CD4-positive, alpha-beta T cell treated with Interleukin-6 for 4 hours (primary cell): ENCODE measurements around the gene MYO7A.
A peak's percentile ranks its signal among the peaks of the same experiment; 100 is the strongest.

ENCODE experiments used
- DNase-seq: peaks from one replicate; pipeline ENCODE4 v3.0.0-alpha.2; 2020; ENCODE audit warnings: mixed read lengths

MYO7A gene

DNA sequence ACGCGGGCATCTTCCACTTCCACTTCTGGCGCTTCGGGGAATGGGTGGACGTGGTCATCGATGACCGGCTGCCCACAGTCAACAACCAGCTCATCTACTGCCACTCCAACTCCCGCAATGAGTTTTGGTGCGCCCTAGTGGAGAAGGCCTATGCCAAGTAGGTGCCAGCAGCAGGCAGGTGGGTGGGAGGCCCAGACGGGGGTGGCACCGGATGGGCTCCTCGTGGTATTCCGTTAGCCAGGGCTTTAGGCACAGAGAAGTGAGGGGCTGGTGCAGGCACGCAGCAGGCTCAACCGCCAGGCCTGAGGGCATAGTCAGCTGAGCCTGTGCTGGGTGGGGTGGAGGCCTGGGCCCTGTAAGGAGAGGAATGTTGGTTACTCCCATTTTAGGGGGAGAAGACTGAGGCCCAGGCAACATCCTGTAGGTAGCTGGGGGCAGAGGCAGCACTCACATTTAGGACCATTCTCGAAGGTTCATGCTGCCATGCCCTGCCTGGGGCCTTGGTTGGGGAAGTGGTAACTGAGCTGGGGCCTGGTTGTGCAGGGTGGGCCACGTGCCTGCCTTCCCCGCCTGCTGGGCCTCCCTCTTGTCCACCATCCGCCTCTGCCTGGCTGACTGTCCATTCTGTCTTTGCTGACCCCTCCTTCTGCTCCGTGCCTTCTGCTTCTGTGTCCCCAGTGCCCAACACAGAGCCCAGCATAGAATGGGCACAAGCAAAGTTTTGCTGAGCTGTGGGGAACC lies 15.2 kb upstream of the MYO7A start:
- DNase-seq = no peak

DNA sequence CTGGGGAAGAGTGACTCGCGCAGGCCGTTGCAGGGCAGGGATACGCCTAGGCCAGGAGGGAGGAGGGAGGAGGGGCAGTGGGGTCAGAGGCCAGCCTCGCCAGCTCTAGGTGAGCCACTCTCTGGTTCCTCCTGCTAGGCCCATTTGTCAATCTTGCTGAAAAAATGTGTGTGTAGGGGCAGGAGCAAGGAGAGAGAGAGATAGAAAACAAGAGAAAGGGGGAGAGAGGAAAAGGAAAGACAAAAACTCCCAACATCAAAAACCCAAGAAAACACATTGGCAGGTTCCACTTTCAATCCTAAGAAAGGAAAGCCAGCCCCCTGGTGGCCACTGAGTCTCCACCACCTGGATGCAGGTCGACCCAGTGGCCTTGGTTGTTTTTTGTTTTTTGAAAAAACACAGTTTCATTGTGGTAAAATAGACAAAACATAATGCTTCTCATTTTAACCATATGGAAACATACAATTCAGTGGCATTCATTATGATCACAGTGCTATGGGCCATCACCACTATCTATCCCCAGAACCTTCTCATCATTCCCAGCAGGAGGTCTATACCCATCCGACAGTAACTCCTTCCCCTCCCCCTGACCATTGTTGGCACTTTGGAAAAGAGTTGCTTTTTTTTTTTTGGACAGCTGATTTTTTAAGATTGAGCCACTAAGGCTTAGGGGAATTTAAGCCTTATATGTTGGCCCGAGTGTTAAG lies 14.5 kb upstream of the MYO7A start:
- peak; percentile 26 for DNase-seq

DNA sequence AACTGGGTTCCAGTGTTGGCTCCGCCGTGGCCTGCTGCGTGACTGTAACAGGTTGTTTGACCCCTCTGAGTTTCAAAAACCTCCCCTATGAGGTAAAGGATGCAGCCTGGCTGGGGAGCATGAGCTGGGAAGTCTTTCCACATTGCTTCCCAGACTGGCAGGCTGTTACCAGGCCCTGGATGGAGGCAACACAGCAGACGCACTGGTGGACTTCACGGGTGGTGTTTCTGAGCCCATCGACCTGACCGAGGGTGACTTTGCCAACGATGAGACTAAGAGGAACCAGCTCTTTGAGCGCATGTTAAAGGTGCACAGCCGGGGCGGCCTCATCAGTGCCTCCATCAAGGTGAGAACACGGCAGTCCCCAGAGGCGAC lies 14.0 kb upstream of the MYO7A start:
- no peak for DNase-seq

DNA sequence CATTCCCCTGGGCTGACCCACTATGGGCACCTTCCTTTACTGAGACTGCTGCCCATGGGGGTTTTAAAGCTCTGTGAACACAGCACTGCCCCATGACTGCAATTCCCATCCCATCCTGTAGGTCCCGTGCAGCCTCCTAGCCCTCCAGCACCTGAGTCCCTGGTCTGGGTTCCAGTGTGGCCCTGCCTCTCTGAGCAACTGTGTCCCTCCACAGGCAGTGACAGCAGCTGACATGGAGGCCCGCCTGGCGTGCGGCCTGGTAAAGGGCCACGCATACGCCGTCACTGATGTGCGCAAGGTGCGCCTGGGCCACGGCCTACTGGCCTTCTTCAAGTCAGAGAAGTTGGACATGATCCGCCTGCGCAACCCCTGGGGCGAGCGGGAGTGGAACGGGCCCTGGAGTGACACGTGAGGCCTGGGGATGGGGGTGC lies 12.8 kb upstream of the MYO7A start:
- DNase-seq = no peak

DNA sequence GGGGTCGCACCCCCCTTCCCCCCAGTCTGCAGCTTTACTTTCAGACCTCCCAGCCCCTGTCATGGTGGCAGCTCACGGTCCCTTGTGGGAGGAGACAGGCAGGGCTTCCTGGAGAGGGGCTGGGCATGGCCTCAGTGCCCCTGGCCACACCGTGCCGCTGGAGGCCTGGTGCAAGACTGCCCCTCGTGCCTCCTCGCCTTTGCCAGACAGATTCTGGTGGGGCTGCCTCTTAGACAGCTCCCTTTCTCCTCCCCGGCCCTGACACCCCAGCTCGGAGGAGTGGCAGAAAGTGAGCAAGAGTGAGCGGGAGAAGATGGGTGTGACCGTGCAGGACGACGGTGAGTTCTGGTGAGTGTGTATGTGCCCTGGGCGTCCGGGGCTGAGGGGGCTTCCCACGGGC lies 12.1 kb upstream of the MYO7A start:
- no peak for DNase-seq

DNA sequence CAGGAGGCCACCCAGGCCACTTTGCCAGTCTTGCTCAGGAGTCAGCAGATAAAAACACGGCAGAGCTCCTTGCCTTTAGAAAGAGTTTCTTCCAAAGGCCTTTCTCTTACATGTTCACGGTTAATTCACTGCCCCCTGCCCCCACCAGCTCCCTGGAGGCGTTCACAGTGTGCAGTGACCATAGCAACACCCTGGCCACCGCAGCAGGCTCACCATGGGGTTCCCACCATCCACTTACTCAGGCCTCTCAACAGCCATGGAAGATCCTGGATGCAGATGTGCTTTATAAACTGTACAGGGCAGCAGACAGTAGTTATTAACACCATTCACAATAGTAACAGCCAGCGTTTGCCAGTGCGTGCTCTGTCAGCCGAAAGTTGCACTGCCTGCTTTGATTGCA lies 10.6 kb upstream of the MYO7A start:
- no peak for DNase-seq

DNA sequence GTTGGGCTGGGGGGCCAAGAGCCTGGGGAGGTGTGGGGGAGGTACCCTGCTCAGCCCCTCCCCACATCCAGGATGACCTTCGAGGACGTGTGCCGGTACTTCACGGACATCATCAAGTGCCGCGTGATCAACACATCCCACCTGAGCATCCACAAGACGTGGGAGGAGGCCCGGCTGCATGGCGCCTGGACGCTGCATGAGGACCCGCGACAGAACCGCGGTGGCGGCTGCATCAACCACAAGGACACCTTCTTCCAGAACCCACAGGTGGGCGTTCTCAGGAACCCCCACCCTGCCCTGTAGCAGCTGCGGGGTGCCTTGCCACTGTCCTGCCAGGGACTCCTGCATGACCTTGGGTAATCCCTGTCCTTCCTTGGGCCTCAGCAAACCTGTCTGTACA lies 10.0 kb upstream of the MYO7A start:
- no peak for DNase-seq

DNA sequence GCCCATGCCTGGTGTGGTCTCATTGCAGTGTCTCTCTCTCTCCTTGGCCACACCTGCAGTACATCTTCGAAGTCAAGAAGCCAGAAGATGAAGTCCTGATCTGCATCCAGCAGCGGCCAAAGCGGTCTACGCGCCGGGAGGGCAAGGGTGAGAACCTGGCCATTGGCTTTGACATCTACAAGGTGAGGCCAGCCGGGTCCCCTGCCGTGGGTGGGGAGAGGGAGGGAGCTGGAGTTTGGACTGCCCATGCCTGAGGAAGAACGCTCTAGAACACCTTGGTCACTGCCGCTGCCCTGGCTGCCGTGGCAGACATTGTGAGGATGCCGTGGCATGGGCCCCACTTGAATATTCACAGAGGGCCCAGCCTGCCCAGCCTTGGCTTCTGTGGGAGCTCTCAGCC lies 9.1 kb upstream of the MYO7A start:
- no peak for DNase-seq

DNA sequence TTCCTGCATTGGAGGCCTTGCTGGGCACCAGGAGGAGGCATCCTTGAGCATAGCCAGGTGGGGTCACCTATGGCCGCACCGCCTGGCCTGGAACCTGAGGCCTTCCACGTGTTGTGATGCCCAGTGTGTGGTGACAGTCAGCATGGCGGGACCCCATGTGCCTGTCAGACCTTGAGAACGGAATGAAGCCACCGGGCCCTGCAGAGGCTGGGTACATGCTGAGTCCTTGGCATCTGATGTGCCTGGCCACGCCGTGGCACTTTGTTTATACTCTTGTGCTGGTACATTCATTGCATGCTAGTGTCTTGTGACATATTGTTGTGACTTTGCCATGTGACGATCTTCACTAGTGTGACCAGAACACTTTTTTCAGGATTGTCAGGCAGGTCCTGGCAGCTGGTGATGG lies 8.5 kb upstream of the MYO7A start:
- no peak for DNase-seq

DNA sequence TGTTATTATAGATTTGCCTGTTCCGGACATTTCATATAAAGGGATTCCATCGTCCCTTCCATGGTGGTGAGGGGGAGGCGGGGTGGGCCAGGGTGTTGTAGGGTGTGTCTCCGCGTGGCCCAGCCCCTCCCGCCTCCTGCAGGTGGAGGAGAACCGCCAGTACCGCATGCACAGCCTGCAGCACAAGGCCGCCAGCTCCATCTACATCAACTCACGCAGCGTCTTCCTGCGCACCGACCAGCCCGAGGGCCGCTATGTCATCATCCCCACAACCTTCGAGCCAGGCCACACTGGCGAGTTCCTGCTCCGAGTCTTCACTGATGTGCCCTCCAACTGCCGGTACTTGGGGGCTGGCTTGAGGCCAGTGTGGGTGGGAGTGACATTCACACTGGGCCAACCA lies 7.5 kb upstream of the MYO7A start:
- no peak for DNase-seq

DNA sequence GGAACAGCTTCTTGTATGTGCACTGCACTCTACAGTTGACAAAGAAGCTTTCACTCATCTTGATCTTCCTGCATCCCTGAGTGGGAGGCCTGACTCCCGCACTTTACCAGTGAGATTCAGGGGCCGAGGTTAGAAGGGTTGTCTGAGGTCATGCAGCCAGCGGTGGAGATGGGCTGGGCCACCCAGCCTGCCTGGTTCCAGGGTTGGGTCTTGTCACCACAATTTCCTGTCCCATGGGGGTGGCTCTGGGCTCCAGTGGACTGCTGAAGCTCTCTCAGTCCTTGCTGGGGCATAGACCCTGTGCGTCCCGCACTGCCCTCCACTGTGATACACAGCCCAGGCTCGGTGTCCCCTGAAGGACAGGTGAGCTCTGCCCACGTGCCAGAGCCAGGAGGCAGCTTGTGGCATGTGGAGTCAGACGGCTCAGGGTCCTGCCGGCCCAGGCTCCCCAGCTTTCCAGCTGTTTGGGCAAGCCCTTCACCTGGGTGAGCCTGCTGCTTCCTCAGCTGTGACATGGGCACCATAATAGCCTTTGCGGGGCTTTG lies 6.9 kb upstream of the MYO7A start:
- no peak for DNase-seq

DNA sequence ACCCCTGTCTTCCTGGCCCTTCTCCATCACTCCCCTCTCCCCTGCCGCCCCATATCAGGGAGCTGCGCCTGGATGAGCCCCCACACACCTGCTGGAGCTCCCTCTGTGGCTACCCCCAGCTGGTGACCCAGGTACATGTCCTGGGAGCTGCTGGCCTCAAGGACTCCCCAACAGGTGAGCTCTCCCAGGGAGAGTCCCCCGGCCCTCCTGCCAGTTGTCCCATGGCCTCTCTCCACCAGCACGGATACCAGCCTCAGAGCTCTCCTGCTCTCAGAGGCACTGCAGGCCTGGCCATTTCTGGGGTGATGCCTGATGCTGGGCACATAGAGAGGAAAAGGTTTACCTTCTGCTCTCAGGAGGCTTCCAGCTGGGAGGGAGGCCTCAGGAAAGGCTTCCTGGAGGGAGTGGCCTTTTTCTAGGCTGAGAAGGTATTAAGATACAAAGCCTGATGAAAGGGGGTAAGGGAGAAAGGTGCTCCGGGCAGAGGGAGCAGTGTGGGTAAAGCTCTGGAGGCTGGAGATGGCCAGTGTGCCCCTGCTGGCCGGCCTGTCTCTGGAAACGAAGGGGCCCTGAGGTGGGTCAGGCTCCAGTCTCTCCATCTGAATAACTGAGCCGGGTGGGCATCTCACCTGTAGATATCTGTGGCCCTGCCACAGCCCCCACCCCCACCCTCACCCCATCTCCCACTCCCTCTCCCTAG lies 6.0 kb upstream of the MYO7A start:
- no peak for DNase-seq

DNA sequence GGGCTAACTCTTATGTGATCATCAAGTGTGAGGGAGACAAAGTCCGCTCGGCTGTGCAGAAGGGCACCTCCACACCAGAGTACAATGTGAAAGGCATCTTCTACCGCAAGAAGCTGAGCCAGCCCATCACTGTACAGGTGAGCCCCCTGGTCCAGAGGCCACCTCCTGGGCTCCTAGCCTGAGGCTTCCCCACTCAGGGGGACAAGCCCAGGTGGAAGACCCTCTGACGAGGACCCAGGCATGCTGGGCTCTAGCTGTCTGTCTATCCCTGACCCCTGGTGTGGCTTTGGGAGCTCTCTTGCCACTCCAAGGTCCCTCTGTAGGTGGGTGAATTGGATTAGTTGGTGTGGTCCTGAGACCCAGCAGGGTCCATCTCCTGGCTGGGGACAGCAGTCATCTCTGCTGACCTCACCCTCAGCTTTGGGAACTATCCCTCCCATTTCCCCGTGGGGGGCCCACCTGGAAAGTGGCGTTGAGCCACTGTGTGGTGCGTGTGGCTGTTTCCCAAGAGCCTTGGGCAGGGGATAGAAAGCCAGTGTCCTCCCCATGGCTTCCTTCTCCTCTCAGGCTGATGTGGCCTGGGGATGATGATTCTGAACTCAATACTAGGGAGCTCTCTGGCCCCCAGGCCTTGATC lies 5.4 kb upstream of the MYO7A start:
- DNase-seq = no peak

DNA sequence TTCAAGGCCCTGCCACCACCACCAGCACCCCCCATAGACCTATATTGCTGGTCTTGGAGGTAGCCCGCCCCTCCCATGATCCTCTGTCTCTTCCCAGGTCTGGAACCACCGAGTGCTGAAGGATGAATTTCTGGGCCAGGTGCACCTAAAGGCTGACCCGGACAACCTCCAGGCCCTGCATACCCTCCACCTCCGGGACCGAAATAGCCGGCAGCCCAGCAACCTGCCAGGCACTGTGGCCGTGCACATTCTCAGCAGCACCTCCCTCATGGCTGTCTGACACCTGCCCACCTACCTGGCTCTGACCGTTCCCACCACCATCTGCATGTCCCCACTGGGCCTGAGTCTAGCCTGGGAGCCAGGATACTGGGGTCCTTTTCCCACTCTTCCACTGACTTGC lies 4.5 kb upstream of the MYO7A start:
- DNase-seq = no peak

DNA sequence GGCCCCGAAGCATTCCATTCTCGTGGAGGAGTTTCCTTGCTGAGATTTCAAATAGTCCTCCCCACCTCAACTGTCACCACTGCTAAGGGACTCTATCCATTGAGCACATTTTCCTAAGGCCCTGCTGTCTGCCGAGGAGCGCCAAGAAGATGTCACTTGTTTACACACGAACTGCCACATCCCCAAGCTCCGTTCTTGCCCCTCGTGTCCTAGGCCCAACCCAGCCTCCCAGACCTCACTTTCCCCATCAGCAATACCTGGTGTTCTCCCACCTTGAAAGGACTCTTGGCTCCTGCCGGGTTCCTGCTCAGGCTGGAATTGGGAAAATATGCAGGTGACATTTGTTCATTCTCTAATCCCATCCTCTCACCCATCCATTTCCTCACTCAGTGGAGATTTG lies 4.0 kb upstream of the MYO7A start:
- no peak for DNase-seq

DNA sequence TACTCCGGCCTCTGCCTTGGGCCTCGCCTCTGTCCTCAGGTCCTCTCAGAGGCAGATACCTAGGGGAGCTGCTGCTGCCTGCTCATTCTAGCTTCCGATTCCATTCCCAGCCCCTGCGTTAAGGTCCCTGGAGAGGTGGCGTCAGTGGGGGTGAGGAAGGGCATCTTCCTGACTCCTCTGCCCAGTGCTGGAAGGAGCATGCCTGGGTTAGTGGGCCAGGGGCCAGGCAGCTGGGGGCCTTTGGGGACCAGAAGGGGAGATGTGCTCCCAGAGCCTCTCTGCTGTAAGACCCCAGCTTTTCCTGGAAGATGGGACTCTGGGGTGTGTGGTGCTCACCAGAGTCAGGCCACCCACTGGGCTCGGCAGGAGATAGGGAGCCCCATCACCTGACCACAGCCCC lies 3.6 kb upstream of the MYO7A start:
- no peak for DNase-seq

DNA sequence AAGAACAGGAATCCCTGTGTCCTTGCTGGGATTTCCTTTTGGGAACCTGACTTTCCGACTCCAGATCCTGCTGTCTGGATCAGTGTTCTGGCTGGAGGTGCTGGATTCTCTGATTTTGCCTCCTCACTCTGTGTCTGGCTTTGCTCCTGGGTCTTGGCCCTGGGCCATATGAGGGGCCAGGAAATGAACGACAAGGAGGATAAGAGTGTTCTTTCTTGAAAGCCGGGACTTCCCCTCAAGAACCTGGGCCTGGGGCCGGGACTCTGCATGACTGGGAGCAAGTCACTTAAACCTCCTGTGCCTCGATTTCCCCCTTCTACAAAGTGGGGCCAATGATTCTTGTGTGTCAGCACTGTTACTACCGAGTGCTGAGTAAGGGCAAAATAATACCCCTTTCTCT lies 2.9 kb upstream of the MYO7A start:
- DNase-seq = no peak

DNA sequence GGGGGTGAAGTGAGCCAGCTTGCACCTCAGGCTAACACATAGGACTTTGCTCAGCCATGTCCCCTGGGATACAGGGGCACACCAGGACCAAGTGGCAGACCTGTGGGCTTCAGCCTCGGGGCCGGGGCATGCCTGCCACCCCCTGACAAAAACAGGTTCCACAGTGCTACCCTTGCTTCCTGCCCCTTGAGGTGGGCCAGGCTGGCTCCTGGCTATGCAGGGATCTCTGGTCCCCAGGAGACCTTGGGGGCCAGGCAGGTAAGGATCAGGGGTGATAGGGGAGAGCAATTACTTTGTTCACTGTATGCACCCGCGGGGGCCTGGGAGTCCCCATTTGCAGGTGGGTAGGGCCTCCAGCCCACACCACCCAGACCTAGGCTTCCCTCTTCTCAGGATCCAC lies 2.4 kb upstream of the MYO7A start:
- DNase-seq = no peak

DNA sequence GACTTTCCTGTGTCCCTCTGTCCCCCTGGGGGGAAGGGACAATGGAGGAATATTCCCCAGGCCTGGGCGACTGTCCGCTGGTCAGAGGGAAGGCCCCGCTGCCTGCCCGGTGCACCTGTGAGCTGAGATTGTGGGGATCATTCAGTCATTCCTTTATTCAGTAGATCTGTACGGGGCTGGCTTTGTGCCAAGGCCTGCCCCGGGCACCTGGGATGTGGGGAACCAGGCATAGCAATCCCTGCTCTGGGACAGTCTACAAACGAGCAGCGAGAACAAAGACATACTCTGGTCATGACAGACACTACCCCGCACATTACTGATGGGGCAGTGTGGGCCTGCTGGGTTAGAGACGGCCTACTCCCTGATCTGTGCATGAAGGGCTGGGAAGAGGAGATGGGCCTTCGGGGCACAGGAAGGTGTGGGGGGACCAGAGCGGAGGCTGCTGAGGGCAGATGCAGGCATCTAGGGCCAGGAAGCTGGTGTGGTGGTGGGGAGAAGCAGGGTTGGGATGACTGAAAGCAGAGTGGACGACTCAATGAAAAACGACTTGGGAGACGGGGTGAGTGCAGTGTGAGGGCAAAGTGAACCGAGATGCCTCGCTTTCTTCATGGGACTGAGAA lies 1.8 kb upstream of the MYO7A start:
- no peak for DNase-seq

DNA sequence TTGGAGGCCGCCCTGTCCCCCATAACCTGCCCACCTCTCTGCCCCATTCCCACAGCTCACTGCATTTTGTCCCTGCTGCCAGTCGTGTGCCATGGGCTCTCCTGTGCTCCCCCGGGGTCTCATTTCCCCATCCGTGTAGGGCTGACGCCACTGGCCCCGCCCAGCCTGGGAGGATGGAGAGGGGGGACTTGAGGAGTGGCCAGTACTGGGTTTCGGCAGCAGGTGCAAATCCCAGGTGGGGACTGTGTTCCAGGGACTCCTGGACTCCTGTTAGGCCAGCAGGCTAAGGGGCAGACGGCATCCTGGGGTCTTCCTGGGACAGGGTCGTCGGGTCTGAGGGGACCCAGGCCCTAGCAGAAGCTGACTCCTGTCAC lies 1.2 kb upstream of the MYO7A start:
- DNase-seq = no peak

DNA sequence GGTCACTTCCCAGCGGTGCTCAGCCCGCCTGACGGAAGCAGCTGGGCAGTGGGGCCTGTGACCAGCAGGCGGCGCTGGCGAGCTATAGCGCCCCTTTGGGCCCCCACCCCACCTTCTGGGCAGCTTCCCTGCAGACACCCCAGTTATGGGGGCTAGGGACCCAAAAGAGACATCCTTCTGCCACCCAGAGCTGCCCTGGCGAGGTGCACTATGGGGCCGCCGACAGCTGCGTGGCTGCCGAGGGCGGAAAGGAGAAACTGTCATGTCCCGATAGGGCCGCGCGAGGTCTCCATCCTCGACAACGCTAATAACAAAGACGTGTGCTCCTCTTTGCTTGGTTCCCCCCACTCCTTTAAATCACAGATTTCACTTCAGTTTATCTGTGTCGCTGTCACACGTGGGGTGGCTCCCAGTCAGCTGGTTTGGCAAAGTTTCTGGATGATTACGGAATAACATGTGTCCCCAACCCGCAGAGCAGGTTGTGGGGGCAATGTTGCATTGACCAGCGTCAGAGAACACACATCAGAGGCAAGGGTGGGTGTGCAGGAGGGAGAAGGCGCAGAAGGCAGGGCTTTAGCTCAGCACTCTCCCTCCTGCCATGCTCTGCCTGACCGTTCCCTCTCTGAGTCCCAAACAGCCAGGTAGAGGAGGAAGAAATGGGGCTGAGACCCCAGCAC lies 673 bp upstream of the MYO7A start:
- DNase-seq = peak; percentile 66

DNA sequence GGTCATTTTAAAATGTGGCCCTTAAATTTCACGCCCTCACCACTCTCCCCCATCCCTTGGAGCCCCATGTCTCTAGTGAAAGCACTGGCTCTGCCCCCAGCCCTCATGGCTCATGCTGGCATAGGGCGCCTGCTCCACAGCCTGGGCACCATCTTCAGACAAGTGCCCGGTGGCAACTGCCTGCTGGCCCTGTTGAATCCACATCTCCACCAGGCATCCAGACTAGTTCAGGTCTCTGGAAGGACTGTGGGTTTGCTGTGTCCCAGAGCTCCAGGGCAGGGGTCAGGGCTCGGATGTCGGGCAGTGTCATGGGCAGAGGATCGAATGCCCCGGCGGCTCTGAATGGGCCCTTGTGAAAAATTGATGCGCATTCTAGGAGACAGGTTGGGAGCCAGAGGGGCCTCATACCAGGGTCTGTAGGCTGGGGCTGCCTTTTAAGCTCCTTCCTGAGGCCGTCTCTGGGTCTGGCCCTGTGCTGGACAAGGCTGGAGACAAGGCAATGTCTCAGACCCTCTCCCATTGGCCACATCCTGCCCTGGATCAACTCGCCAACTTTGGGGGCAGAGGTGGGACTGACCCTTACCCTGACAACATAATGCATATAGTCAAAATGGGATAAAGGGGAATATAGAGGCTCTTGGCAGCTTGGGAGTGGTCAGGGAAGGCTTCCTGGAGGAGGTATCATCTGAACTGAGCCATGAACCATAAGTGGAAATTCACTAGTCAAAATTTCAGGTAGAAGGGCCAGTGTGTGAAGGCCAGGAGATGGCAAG lies 1.2 kb downstream of the MYO7A start:
- DNase-seq = no peak
